HG02623 (cell line): Measurements from ENCODE around the gene MAP7.
"Not testable (repeated sequence)": the region's sequence is repeated elsewhere in the genome, so short reads cannot be mapped to it uniquely, and the experiment has no call there.

ENCODE experiments used
- ATAC-seq: cut with Tn5 transposase; IDR thresholded peaks from one replicate; pipeline ENCODE4 v1.9.1; 2021; ENCODE audit warnings: moderate library complexity; ENCODE audit not compliant: unreplicated experiment

The MAP7 gene

GRCh38 chr6:136508725-136509392 lies 41.4 kb downstream of the MAP7 start:
- no peak for ATAC-seq

GRCh38 chr6:136506124-136506799 lies 44.0 kb downstream of the MAP7 start:
- ATAC-seq = no peak

GRCh38 chr6:136503303-136504029 lies 46.8 kb downstream of the MAP7 start:
- no peak for ATAC-seq

- ATAC-seq = no peak
These were observed 47.4 kb downstream of the MAP7 start for GRCh38 chr6:136502786-136503185.

DNA sequence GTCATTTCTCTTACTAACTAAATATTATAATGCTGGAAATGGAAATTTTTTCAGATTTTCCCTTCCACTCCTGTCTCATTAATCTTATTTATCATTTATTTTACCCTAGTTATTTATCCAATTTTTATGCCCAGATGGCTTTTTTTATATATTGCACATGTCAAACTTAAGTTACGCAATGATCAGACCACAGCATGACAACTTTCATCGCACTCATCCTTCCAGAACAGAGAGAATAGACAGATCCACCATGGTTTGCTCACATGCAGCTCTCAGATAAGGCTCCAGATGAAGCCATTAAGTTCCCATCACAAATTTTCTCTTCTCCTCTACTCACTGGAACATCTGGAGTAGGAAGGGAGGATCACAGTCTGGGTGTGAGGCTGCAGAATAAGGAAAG lies 48.7 kb downstream of the MAP7 start:
- ATAC-seq = no peak

GRCh38 chr6:136501096-136501495 lies 49.1 kb downstream of the MAP7 start:
- no peak for ATAC-seq

DNA sequence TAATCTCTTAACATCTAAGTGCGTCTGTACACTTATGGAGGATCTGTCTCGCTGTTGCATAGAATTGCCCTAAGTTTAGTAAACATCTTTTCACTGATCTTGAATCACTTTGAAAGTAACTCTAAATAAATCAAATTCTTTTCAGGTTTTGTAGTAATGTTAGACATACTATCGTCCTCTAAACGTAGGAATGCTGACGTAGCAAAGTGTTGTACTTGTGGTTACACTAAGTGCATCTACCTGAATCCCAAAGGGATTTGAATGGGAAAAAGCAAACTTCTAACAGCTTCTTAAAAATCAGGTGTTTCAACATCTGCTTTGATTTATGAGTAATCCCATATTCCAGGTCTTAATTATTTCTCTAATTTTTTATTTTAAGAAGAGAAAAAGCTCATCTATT lies 49.8 kb downstream of the MAP7 start:
- no peak for ATAC-seq

DNA sequence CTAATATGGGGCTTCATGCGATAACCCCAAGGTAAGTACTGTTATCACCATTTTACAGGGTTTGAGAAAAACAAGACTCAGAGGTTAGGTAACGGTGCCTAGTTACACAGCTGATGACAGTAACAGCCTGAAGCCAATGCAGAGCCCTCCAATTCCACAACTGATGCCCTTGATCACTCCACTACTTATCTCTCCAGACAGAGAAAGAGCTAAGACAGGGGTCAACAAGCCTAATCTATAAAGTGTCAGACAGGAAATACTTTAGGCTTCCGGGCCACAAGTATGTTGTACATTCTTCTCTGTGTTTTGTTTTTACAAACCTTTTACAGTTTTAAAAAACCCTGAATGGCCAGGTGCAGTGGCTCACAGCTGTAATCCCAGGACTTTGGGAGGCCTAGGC lies 50.9 kb downstream of the MAP7 start:
- ATAC-seq = no peak

DNA sequence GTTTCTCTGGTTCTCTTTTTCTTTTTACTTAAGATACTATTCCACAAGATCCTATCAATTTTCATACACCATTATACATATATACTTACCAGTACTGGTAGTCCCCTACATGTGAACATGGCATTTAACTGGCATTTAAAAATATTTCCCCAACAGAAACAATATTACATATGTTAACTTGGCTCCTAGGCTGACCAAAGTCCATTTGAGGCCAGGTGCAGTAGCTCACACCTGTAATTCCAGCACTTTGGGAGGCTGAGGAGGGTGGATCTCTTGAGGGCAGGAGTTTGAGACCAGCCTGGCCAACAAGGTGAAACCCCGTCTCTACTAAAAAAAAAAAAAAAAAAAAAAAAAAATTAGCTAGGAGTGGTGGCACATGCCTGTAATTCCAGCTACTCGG lies 53.8 kb downstream of the MAP7 start:
- not testable (repeated sequence) for ATAC-seq

GRCh38 chr6:136494710-136495109 lies 55.5 kb downstream of the MAP7 start:
- ATAC-seq = no peak

DNA sequence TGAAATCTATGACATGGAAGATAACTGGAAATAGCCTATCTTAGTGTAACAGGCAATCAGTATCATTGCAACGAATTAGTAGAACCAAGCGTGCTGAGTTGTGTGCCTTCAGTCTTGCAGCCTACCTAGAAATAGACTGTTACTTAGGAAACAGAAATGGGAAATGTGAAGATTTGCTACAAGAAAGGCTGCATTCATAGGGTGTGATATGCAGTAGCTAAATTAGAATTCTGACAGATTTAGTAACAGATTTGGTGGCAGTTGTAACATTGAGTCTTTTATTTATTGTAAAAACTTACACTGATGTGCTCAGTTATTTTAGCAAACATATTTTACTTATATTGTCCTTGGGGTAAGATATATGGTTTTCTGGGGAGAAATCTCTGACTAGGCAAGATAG lies 56.2 kb downstream of the MAP7 start:
- ATAC-seq = no peak

- ATAC-seq = no peak
These were observed 57.8 kb downstream of the MAP7 start for GRCh38 chr6:136492409-136492808.

DNA sequence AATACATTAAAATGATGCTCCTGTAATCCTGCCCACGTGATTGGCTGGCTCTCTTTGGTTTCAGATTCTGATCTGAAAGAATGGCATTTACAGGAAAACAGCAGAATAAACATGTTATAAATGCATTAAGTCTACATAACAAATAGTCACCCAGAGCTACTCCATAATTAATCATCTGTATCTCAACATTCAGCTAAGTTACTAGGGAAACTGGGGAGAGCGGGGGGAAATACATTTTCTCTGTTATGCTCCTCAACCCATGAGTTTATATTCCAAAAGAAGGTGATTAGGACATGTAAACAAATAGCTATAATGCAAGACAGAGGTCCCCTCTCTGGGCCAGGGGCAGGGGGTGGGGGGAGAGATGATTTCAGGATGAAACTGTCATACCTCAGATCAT lies 58.5 kb downstream of the MAP7 start:
- ATAC-seq = no peak

GRCh38 chr6:136491251-136491650 lies 59.0 kb downstream of the MAP7 start:
- ATAC-seq = no peak

DNA sequence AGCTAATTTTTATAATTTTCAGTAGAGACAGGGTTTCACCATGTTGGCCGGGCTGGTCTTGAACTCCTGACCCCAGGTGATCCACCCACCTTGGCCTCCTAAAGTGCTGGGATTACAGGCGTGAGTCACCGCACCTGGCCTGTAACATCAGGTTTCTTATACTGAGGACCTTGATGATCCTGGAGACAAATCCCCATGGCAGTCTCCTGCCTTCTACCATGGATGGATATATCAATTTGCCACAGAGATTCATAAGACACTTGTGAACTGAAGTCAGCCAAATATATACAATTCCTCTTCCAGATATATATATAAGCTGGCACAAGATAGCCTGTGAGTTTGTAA lies 60.6 kb downstream of the MAP7 start:
- ATAC-seq = not testable (repeated sequence)

GRCh38 chr6:136487759-136488425 lies 62.3 kb downstream of the MAP7 start:
- no peak for ATAC-seq

- ATAC-seq = no peak
These were observed 63.9 kb downstream of the MAP7 start for GRCh38 chr6:136486357-136486756.

GRCh38 chr6:136483906-136484305 lies 66.3 kb downstream of the MAP7 start:
- ATAC-seq = no peak

DNA sequence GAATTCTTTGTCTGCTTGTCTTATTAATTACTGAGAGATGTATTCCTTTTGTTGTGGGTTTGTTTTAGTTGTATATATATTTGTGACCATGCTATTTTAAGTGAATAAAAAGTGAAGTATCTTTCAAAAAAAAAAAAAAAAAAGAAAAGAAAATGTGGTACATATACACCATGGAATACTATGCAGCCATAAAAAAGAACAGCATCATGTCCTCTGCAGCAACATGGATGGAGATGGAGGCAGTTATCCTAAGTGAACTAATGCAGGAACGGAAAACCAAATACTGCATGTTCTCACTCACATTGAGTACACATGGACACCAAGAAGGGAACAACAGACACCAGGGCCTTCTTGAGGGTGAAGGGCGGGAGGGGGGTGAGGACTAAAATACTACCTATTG lies 67.2 kb downstream of the MAP7 start:
- ATAC-seq = not testable (repeated sequence)

DNA sequence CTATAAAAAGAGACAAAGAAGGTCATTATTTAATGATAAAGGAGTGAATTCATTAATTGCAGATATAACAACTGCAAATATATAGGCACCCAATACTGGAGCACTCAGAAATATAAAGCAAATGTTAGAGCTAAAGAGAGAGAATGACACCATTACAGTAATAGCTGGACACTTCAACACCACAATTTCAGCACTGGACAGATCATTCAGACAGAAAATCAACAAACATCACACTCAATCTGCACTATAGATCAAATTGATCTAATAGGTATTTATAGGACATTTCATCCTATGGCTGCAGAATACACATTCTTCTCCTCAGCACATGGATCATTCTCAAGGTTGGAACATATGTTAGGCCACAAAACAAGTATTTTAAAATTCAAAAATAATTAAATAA lies 72.7 kb downstream of the MAP7 start:
- ATAC-seq = no peak

- ATAC-seq = no peak
These were observed 74.5 kb downstream of the MAP7 start for GRCh38 chr6:136475686-136476085.

GRCh38 chr6:136474241-136474640 lies 76.0 kb downstream of the MAP7 start:
- ATAC-seq = no peak
